ENCODE measurements around the gene SETBP1. TPM values are rescaled to one million over a fixed set of nuclear protein-coding genes. Genes with fewer than 3 reads are reported as not detected.

The SETBP1 gene
- total and polyA plus RNA-seq, 2 of the 13 experiments (the other 11 are each of a cell fraction or from before 2014, with no cell fraction given), result 0.18 to 0.65 TPM

DNA sequence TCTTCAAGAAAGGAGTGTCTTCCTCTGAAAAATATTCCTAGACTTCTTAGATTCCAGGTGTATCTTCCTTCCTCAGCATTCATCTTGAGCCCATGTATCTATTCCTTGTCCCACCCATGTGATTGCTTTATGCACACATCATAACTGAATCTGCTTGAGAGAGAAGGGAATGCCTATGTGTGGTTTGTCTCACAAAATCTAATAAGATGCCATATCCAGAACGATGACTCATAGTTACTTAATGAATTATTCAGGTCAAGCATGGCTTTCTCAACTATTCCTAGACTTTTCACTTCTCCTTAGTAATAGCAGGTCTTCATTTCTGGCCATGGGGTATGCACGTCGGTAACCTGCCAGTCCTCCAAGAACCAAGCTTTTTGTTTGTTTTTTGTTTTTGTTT lies 121.8 kb downstream of the SETBP1 start:
- no peak overlapping the region for H3K27ac ChIP-seq (ENCODE audit: extremely low read length, insufficient read depth, low read length)
- BruUV-seq (replicated peaks), result no TSS peak
- peaks cover 42% of the 10 kb centered on the region for H3K4me1 ChIP-seq (ENCODE audit: insufficient read depth, low read length)
- H2AFZ ChIP-seq (ENCODE audit: low read length), result no peak overlapping the region
- H3K9ac ChIP-seq (ENCODE audit: insufficient read depth, low read depth, low read length), result no peak overlapping the region
- ATAC-seq, result no peak
- ChIA-PET POLR2A (no interaction called here), CTCF (ENCODE audit: low intra/inter-chr PET ratio, low total read pairs) (no interaction called here)
- no peaks in the 10 kb centered on the region for H3K79me2 ChIP-seq (ENCODE audit: insufficient read depth, low read length)
- H3K4me2 ChIP-seq (ENCODE audit: low read depth, low read length), result no peak overlapping the region
- no peaks in the 10 kb centered on the region for H3K9me3 ChIP-seq (ENCODE audit: low read length)
- no peak for FAIRE-seq
- in situ Hi-C loops (cut with HindIII; ENCODE audit: extremely low pct_ligation_motif_present, low pct_unique_long_range_greater_than_20kb) (no loop called here), intact Hi-C loops (cut with micrococcal nuclease; ENCODE audit: unreplicated experiment) (no loop called here)
- DNase-seq (ENCODE audit: low spot score), result no peak
- H3K27me3 ChIP-seq (ENCODE audit: control insufficient read depth in 1 of 2, insufficient read depth in 2 of 2, low read length in 2 of 2), result no peaks in the 10 kb centered on the region
- no peak overlapping the region for H3K4me3 ChIP-seq (replicated peaks in 1 of 3; ENCODE audit: insufficient read depth in 1 of 3, low read depth in 2 of 3, low read length in 3 of 3)
- 44% methylated on average over 3 of the region's 3 CpGs for WGBS (ENCODE audit: low lambda C conversion rate)
- no peaks in the 10 kb centered on the region for H4K20me1 ChIP-seq (ENCODE audit: insufficient read depth, low read length)
- H3K36me3 ChIP-seq (replicated peaks in 1 of 2; ENCODE audit: control insufficient read depth in 1 of 2, insufficient read depth in 2 of 2, low read length in 2 of 2), result no peaks in the 10 kb centered on the region
- TF ChIP-seq ZNF619 (CRISPR knock-in tag; IDR thresholded peaks at IDR 0.05) (no peak), ZNF543 (CRISPR knock-in tag; IDR thresholded peaks at IDR 0.05) (no peak), ZNF446 (CRISPR knock-in tag; IDR thresholded peaks at IDR 0.05) (no peak), ZNF205 (CRISPR knock-in tag; IDR thresholded peaks at IDR 0.05) (no peak), SRF (IDR thresholded peaks at IDR 0.05; ENCODE audit: low read depth, low read length) (no peak), MEF2D (CRISPR knock-in tag; IDR thresholded peaks at IDR 0.05) (no peak)
- TF ChIP-seq, protein P1, sequence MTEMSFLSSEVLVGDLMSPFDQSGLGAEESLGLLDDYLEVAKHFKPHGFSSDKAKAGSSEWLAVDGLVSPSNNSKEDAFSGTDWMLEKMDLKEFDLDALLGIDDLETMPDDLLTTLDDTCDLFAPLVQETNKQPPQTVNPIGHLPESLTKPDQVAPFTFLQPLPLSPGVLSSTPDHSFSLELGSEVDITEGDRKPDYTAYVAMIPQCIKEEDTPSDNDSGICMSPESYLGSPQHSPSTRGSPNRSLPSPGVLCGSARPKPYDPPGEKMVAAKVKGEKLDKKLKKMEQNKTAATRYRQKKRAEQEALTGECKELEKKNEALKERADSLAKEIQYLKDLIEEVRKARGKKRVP (CRISPR knock-in tag; IDR thresholded peaks at IDR 0.05), result no peak

GRCh38 chr18:44803019-44803650 lies 122.4 kb downstream of the SETBP1 start:
- no peaks in the 10 kb centered on the region for H3K9me3 ChIP-seq (ENCODE audit: low read length)
- in situ Hi-C loops (cut with HindIII; ENCODE audit: extremely low pct_ligation_motif_present, low pct_unique_long_range_greater_than_20kb) (no loop called here), intact Hi-C loops (cut with micrococcal nuclease; ENCODE audit: unreplicated experiment) (no loop called here)
- no peak overlapping the region for H3K9ac ChIP-seq (ENCODE audit: insufficient read depth, low read depth, low read length)
- H3K4me2 ChIP-seq (ENCODE audit: low read depth, low read length), result no peak overlapping the region
- CTCF ChIA-PET (ENCODE audit: low intra/inter-chr PET ratio, low total read pairs), result no interaction called here
- H2AFZ ChIP-seq (ENCODE audit: low read length), result no peak overlapping the region
- H3K36me3 ChIP-seq (replicated peaks in 1 of 2; ENCODE audit: control insufficient read depth in 1 of 2, insufficient read depth in 2 of 2, low read length in 2 of 2), result no peaks in the 10 kb centered on the region
- no peak overlapping the region for H3K27ac ChIP-seq (ENCODE audit: extremely low read length, insufficient read depth, low read length)
- H3K4me1 ChIP-seq (ENCODE audit: insufficient read depth, low read length), result peaks cover 42% of the 10 kb centered on the region
- DNase-seq (ENCODE audit: low spot score) (peak; percentile 15), ATAC-seq (peak; percentile 78), FAIRE-seq (no peak)
- no peaks in the 10 kb centered on the region for H4K20me1 ChIP-seq (ENCODE audit: insufficient read depth, low read length)
- POLR2A ChIA-PET, result no interaction called here
- WGBS (ENCODE audit: low lambda C conversion rate), result 9% methylated on average over 4 of the region's 7 CpGs
- H3K4me3 ChIP-seq (replicated peaks in 1 of 3; ENCODE audit: insufficient read depth in 1 of 3, low read depth in 2 of 3, low read length in 3 of 3), result no peak overlapping the region
- no peaks in the 10 kb centered on the region for H3K27me3 ChIP-seq (ENCODE audit: control insufficient read depth in 1 of 2, insufficient read depth in 2 of 2, low read length in 2 of 2)
- BruUV-seq (replicated peaks), result no TSS peak
- no peaks in the 10 kb centered on the region for H3K79me2 ChIP-seq (ENCODE audit: insufficient read depth, low read length)
- no peak for TF ChIP-seq ZNF761 (CRISPR knock-in tag; conservative IDR thresholded peaks at IDR 0.05)
- no peak for TF ChIP-seq AGO1 (IDR thresholded peaks at IDR 0.05; ENCODE audit: low read depth, low read length, poor library complexity, severe bottlenecking)
- TF ChIP-seq CREB1 (IDR thresholded peaks at IDR 0.05), result no peak
- 0 out of 2 replicates have a peak, but pooled peaks have one; percentile 36 for TF ChIP-seq CREB1 (CRISPR knock-in tag; IDR thresholded peaks at IDR 0.05)
- TF ChIP-seq HNRNPLL (IDR thresholded peaks at IDR 0.05; ENCODE audit: low read depth, low read length, poor library complexity, severe bottlenecking), result no peak
- TF ChIP-seq ZNF317 (CRISPR knock-in tag; IDR thresholded peaks at IDR 0.05), result no peak
- peak; percentile 43; the same call in 1 of the 2 replicates for TF ChIP-seq ZMYM4 (CRISPR knock-in tag; IDR thresholded peaks at IDR 0.05)
- TF ChIP-seq ZFP37 (CRISPR knock-in tag; IDR thresholded peaks at IDR 0.05; ENCODE audit: borderline replicate concordance), result no peak
- TF ChIP-seq U2AF2 (IDR thresholded peaks at IDR 0.05; ENCODE audit: low read depth, low read length), result no peak
- no peak for TF ChIP-seq MLX (CRISPR knock-in tag; IDR thresholded peaks at IDR 0.05)
- no peak for TF ChIP-seq ARNTL (CRISPR knock-in tag; IDR thresholded peaks at IDR 0.05)
